ENCODE data around the gene IFITM10.
A peak's percentile ranks its signal among the peaks of the same experiment; 100 is the strongest.
"Not testable (repeated sequence)": the region's sequence is repeated elsewhere in the genome, so short reads cannot be mapped to it uniquely, and the experiment has no call there.

IFITM10 gene

DNA sequence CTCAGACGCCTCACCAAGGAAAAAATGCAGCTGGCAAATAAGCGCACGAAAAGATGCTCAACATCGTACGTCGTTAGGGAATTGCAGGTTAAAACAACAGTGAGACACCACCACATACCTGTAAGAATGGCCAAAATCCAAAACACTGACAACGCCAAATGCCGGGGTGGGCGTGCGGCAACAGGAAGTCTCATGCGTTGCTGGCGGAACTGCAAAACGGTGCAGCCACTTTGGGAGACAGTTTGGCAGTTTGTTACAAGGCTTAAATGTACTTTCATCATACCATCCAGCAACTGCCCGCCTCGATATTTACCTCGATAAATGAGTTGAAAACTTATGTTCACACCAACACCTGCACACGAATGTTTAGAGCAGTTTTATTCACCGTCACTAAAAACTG is 20.9 kb upstream of the IFITM10 start:
- Mint-ChIP-seq H3K36me3 (no peaks in the 10 kb centered on the region), H3K4me1 (peaks cover 19% of the 10 kb centered on the region), H3K9me3 (no peaks in the 10 kb centered on the region), H3K27me3 (no peaks in the 10 kb centered on the region), H3K27ac (no peak overlapping the region), H3K4me3 (no peak overlapping the region)

DNA sequence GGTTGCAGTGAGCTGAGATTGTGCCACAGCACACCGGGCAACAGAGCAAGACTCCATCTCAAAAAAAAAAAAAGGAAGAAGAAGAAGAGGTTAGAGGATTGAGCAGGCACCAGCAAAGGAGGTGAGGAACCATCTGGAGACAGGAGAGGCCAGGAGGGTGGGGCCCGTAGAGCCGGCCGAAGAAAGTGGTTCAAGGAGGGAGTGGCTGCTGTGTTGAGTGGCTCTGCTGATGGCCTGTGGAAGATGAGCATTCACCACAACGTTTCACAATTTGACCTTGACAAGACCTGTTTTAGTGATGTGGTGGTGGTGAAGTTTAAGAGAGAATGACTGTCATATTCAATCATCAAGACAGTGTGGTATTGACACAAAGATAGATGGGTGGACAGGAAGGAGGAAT is 20.1 kb upstream of the IFITM10 start:
- no peak overlapping the region for H3K4me3 Mint-ChIP-seq
- H3K36me3 Mint-ChIP-seq = no peaks in the 10 kb centered on the region
- H3K4me1 Mint-ChIP-seq = peaks cover 19% of the 10 kb centered on the region

DNA sequence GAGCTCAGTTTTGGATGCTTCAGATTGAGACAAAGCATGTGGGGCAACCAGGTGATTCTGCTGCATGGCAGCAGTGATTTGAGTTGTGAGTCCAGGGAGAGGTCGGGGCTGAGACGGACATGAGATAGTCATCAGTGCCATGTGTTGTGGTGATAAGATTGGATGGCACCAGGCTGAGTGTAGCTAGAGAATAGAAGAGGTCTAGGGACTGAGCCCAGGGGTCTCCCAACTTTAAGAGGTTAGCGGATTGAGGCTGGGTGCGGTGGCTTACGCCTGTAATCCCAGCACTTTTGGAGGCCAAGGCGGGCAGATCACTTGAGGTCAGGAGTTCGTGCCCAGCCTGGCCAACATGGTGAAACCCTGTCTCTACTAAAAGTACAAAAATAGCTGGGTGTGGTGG is 19.7 kb upstream of the IFITM10 start:
- Mint-ChIP-seq H3K27ac (peak overlapping the region; percentile 19), H3K27me3 (no peaks in the 10 kb centered on the region), H3K4me1 (peaks cover 19% of the 10 kb centered on the region), H3K36me3 (no peaks in the 10 kb centered on the region), H3K9me3 (no peaks in the 10 kb centered on the region), H3K4me3 (no peak overlapping the region)

More for the DNA sequence above, 20.1 kb upstream of the IFITM10 start:
- Mint-ChIP-seq H3K9me3 (no peaks in the 10 kb centered on the region), H3K27me3 (no peaks in the 10 kb centered on the region), H3K27ac (no peak overlapping the region)

DNA sequence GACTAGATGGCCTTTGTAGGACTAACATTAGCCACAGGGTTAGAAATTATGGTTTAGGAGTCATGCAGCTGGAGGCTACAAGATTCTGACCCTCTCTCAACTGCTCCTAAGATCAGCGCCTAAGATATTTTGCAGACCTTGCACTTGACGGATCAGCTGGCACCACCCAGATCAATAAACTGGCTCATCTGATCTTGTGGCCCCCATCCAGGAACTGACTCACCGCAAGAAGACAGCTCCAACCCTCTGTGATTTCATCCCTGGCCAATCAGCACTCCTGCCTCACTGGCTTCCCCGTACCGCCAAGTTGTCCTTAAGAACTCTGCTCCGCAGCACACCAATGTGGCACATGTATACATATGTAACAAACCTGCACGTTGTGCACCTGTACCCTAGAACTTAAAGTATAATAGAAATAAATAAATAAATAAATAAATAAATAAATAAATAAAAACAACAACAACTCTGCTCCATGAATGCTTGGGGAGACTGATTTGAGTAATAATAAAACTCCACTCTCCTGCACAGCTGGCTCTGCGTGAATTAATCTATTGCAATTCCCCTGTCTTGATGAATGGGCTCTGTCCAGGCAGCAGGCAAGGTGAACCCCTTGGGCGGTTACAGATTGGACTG is 19.0 kb upstream of the IFITM10 start:
- H3K27ac Mint-ChIP-seq, H3K27me3 Mint-ChIP-seq, H3K9me3 Mint-ChIP-seq, H3K36me3 Mint-ChIP-seq, H3K4me3 Mint-ChIP-seq: not testable (repeated sequence)
- peaks cover 19% of the 10 kb centered on the region for H3K4me1 Mint-ChIP-seq

DNA sequence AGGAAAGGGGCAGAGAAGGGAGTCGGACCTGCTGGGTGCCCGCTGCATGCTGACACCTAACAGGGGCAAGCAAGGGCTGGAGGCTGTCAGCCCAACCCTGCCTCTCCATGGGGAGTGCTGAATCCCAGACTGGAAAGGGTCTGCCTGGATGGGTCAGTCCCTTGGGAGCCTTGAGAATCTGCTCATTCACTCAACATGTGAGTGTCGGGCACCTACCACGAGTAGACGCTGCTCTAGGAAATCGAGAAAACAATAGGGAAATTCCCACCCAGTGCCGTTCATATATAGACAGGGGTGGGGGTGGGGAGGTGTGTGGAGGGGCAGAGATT is 17.7 kb upstream of the IFITM10 start:
- no peaks in the 10 kb centered on the region for H3K9me3 Mint-ChIP-seq

DNA sequence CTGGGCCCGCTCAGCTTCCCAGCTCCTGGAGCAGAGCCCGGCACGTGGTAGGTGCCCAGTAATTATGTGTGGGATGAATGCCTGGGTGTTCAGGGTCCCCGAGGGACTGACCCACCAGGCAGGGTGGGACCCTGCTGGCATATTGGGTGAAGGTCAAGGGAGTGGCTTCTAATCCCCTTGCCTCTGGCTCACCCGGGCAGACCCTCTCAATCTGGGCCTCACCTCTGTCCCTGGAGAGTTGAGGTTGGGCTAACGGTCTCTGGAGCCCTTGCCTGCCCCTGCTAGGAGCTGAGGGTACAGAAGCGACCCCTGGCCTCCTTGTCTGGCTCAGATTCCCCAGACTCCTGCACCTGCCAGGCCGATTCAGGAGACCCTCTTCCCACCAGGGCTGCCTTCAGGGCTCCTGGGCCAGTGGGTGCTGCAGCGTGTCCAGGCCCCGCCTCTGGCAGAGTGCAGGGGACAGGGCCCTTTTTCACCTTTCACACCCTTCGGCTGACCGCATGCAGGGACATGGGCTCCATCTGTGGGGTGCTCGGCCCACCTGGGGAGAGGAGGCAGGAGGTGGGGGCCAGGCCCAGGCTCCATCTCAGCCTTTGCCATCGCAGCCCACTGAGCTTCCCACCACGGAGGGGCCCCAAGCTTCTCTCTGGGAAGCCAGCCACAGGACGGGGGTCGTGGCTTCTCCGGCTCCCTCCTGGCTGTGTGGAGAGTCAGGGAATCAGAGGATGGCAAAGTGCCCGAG is 17.2 kb upstream of the IFITM10 start:
- peaks cover 15% of the 10 kb centered on the region for H3K4me1 Mint-ChIP-seq
- no peaks in the 10 kb centered on the region for H3K27me3 Mint-ChIP-seq
- H3K9me3 Mint-ChIP-seq = no peaks in the 10 kb centered on the region
- no peak overlapping the region for H3K27ac Mint-ChIP-seq
- H3K4me3 Mint-ChIP-seq = no peak overlapping the region
- no peaks in the 10 kb centered on the region for H3K36me3 Mint-ChIP-seq

More for the DNA sequence above, 17.7 kb upstream of the IFITM10 start:
- Mint-ChIP-seq H3K4me1 (peaks cover 14% of the 10 kb centered on the region), H3K27ac (peak overlapping the region; percentile 83), H3K36me3 (no peaks in the 10 kb centered on the region), H3K27me3 (no peaks in the 10 kb centered on the region), H3K4me3 (no peak overlapping the region)

DNA sequence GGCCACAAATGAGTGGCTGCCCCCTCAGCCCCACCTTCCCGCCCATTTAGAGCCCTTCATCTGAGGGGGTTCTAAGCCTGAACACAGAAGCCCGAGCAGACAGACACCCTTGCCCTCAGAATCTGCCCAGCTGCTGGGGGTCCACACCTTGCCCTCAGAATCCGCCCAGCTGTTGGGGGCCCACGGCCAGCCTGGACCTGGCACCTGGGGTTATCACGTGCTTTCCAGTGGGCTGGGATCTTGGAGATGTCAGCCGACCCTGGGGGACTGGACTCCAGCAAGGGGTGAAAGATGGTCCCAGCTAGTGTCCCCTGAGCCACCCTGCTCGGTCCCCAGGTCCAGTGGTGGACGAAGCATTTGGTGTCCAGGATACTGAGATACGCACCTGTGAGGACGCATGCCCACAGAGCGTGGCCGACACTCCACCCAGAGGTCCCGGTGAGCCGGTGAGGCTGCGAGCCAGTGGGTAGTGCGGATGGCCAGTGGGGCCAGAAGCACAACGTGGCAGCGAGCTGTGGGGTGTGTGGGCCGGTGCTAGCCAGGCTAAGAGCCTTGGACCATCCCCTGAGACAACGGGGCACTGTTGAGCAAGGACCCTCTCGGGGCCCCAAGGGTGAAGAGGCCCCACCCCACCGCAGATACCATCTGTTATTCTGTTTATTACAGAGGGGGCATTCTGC is 16.5 kb upstream of the IFITM10 start:
- Mint-ChIP-seq H3K27ac (no peak overlapping the region), H3K36me3 (no peaks in the 10 kb centered on the region), H3K4me1 (peaks cover 15% of the 10 kb centered on the region), H3K9me3 (no peaks in the 10 kb centered on the region), H3K4me3 (no peak overlapping the region), H3K27me3 (no peaks in the 10 kb centered on the region)

DNA sequence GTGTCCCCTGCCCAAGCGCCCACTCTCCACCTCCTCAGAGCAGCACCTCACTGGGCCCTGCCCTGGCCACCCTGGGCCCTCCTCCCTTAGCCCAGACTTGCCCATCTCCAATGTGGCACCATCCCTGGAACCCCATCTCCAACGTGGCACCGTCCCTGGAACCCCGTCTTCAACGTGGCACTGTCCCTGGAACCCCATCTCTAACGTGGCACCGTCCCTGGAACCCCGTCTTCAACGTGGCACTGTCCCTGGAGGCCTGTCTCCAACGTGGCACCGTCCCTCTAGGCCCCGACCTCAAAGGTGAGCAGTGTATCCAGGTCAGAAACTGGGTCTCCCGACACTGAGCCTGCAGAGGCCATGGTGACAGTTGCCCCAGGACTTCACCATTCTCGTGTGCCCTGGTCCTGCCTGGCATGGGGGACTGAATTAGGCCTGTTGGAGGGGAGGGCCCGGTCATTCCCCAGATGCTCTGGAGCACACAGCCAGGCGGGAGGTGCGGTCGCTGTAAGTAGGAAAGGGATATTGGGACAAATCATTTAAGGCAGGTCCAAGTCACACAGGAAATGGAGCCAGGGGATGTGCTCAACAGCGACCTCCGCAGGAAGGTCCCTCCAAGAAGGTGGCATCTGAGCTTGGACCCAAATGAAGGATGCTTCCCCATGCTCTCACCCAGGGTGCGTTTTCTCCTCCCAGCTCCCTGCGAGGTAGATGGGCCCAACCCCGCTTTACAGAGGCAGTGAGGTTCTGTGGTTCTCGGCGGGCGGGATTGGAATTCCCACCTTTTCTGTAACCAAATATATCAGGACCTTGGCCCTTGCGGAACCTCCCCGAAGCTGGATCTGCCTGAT is 15.7 kb upstream of the IFITM10 start:
- Mint-ChIP-seq H3K27ac (no peak overlapping the region), H3K4me3 (no peak overlapping the region), H3K9me3 (no peaks in the 10 kb centered on the region), H3K4me1 (peaks cover 16% of the 10 kb centered on the region), H3K36me3 (no peaks in the 10 kb centered on the region), H3K27me3 (no peaks in the 10 kb centered on the region)

DNA sequence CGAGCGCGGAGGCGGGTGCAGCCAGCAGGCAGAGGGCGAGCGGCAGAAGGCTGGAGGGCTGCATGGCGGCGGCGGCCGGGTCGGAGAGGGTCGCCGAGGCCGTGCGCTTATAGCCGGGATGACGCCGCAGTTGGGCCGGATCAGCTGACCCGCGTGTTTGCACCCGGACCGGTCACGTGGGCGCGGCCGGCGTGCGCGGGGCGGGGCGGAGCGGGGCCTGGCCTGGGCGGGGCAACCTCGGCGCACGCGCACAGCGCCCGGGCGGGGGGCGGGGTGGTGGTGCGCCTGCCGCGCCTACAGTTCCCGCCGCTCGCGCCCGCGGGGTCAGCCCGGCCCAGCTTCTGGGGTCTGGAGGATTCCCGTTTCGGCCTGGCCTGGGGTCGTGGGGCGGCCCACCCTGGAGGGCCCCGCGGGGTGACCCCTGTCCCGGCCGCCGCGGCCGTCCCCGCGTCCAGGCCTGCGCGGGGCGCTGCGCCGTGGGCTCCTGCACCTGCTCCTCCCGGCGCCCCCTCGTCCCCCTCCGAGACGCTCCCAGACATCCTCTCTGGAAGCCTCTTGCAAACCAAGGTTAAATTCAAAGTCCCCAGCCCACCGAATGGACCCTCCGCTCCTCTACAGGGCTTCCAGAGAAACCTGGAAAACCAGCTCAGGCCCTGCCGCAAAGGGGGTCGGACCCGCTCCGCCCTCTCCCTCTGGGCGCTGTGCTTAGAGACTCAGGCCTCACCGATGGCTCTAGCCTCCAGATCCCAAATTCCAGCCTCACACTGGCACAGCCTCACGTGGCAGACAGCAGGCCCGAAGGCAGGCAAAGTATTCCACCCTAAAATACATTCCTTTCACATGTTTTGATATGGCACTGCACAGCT is 13.6 kb upstream of the IFITM10 start, which contains the start of gene CTSD:
CTSD (minus strand) TSS at position 132 of the 866 bp plus-strand sequence; CDS start at position 64, 68 bp downstream.
- Mint-ChIP-seq H3K4me3 (peak within 1 kb of the TSS; percentile 91), H3K27me3 (no peaks in the 10 kb centered on the region), H3K36me3 (no peaks in the 10 kb centered on the region), H3K4me1 (peaks cover 26% of the 10 kb centered on the region), H3K9me3 (no peaks in the 10 kb centered on the region), H3K27ac (peak within 1 kb of the TSS; percentile 74)

DNA sequence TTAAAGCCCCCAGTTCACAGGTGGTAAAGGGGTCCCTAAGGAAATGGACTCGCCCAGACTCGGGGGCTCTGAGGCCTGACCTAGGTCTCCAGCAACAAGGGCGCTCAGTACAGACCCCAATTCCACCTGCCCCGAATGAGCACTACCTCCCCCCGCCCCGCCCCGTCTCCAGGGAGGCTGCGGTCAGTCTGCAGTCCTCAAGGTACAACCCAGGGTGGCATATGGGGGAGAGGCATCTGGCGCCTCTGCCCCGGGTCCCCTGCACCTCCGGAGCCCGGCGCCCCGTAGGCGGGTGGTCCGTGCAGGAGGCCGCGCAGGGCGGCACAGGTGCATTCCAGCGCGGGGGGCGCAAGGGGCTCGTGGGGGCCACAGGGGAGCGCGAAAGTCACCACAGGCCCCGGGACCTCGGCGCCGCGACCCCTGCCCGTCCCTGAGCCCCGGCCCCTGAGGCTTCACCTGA is 13.0 kb upstream of the IFITM10 start:
- Mint-ChIP-seq H3K4me3 (peak overlapping the region; percentile 70), H3K27ac (peak overlapping the region; percentile 4)

DNA sequence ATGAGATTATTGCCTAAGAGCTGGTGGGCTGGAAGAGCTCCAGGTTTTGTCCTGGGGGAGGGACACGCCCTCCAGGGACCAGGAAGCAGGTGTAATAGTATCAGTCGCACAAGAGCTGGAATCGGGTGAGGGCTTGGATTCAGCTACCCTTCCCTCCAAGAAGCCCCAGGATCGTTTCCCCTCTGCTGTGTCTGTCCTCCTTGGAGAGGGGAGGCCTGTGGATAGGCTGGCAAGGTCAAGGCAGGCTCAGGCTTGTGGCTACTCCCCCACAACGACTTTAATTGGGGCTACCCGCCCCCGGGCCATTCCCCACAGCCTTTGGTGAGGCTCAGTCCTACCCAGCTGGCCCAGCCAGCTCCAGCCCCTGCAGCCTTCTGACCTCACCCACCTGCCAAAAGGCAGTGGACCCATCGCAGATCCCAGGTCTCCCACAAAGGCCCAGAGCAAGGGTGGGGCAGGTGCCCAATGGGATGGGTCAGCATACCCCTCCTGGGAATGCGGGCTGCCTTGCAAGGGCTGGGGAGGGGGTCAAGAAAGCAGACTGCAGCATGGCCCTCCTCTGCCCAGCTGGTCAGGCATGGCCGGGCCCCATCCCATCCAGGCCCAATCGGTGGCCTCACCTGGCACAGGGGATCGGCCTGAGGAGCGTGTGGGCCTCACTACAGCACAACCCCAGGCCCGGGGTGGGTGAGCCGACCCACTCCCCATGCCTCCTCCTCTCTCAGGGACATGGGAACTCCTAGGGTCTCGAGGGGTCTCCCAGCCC is 12.3 kb upstream of the IFITM10 start:
- peak overlapping the region; percentile 46 for H3K27ac Mint-ChIP-seq
- peaks cover 37% of the 10 kb centered on the region for H3K4me1 Mint-ChIP-seq
- H3K4me3 Mint-ChIP-seq = peak overlapping the region; percentile 70
- H3K36me3 Mint-ChIP-seq = no peaks in the 10 kb centered on the region
- H3K9me3 Mint-ChIP-seq = no peaks in the 10 kb centered on the region
- no peaks in the 10 kb centered on the region for H3K27me3 Mint-ChIP-seq

More for the DNA sequence above, 13.0 kb upstream of the IFITM10 start:
- Mint-ChIP-seq H3K4me1 (peaks cover 33% of the 10 kb centered on the region), H3K36me3 (no peaks in the 10 kb centered on the region), H3K9me3 (no peaks in the 10 kb centered on the region), H3K27me3 (no peaks in the 10 kb centered on the region)

DNA sequence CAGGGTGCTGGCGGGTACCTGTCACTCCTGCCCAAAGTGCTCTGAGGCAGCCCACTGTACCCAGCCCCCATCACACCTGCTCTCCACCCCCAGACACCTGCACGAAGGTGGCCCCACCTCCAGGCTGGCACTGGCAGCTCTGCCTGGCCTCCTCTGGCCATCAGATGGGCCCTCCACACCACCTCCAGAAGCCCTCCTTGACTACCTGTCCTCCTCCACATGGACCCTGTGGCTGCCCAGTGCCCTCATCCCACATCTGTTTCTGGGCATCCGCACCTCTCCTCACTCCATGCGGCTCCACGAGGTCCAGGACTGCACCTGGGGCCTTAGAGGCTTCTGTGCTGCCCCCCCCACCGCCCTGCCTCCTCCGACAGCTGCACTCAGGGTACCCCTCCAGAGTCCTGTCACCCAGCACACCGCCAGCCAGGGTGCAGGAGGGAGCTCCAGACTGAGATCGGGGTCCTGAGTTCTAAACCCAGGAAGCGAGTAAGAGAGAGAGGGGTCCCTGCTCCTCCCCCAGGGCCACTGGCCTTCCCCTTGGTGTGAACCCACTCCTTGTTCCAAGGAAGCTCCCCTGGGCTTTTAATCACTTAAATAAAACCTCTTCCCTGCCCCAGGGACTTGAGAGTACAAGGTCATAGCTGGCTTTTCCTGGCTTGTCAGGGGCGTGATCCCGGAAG is 11.6 kb upstream of the IFITM10 start:
- Mint-ChIP-seq H3K27me3 (no peaks in the 10 kb centered on the region), H3K27ac (peak overlapping the region; percentile 55), H3K9me3 (no peaks in the 10 kb centered on the region), H3K4me1 (peaks cover 45% of the 10 kb centered on the region), H3K4me3 (peak overlapping the region; percentile 70), H3K36me3 (no peaks in the 10 kb centered on the region)

DNA sequence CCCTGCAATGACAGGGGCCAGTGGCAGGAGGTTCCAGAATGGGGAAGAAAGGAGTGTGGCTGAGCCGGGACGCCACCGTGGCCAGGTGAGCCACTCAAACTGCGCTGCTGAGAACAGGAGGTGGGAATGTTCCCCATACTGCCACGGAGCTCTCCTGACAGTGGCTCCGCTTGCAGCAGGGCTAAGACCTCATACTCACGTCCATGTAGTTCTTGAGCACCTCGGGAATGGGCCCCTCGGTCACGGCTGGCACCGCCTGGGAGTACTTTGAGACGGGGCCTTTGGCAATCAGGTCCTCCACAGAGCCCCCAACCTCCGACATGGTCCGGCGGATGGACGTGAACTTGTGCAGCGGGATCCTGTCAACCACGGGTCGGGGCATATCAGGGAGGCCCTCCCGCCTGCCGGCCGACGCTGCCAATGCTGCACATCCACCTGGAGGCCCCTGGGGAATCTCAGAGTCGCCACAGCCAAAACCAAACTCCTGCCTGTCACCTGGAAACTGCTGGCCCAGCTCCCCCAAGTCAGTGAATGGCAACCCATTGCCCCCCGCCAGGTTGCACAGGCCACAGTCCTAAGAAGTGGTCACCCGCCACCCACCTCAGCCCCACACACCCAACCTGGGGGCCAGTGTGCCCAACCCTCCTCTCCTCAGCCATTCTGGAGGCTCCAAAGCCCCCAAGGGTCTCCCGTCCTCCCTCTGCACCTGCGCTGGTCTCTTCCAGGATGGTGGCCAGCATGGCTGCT is 10.9 kb upstream of the IFITM10 start:
- peak overlapping the region; percentile 11 for H3K27ac Mint-ChIP-seq
- H3K4me3 Mint-ChIP-seq = peak overlapping the region; percentile 70
- no peaks in the 10 kb centered on the region for H3K36me3 Mint-ChIP-seq
- peaks cover 51% of the 10 kb centered on the region for H3K4me1 Mint-ChIP-seq
- no peaks in the 10 kb centered on the region for H3K9me3 Mint-ChIP-seq
- H3K27me3 Mint-ChIP-seq = no peaks in the 10 kb centered on the region

Data from activated naive CD4-positive, alpha-beta T cell treated with anti-CD3 and anti-CD28 coated beads, Interleukin-2, amount 50 U/mL, for 24 hours (primary cell).